Neural cell (in vitro differentiated cells): ENCODE data around the gene KLHL14.

Source experiments
- CTCF ChIP-seq: fragments of 450-650 bp; IDR thresholded peaks from 2 replicates; pipeline ENCODE4 v1.5.1; 2014; ENCODE audit warnings: antibody characterized with exemption, mild to moderate bottlenecking, moderate library complexity; ENCODE audit not compliant: poor library complexity, severe bottlenecking
- EP300 ChIP-seq: fragments of 450-650 bp; conservative IDR thresholded peaks from 2 replicates; pipeline ENCODE4 v1.6.1; 2014; ENCODE audit warnings: antibody characterized with exemption, mild to moderate bottlenecking, moderate library complexity; ENCODE audit not compliant: poor library complexity, severe bottlenecking
- EZH2 ChIP-seq: fragments of 200-600, 300-800 bp; shearing (Covaris generic), sonication (generic); IDR thresholded peaks from 2 replicates; pipeline ENCODE4 v1.6.1; 2014; ENCODE audit warnings: antibody characterized with exemption, low read length, borderline replicate concordance, mild to moderate bottlenecking; ENCODE audit not compliant: insufficient read depth, poor library complexity, severe bottlenecking
- POLR2AphosphoS5 ChIP-seq: IDR thresholded peaks from 2 replicates; pipeline ENCODE4 v1.6.1; 2012
- RAD21 ChIP-seq: fragments of 450-650 bp; conservative IDR thresholded peaks from 2 replicates; pipeline ENCODE4 v1.6.1; 2014; ENCODE audit warnings: antibody characterized with exemption, mild to moderate bottlenecking, moderate library complexity
- SMC3 ChIP-seq: fragments of 450-650 bp; conservative IDR thresholded peaks from 2 replicates; pipeline ENCODE4 v1.6.1; 2014; ENCODE audit warnings: antibody characterized with exemption, mild to moderate bottlenecking, moderate library complexity; ENCODE audit not compliant: poor library complexity
- TAF1 ChIP-seq: IDR thresholded peaks from 2 replicates; pipeline ENCODE4 v1.6.1; 2012; ENCODE audit warnings: low read depth

GRCh38 chr18:32822197-32822596, 49.4 kb upstream of the KLHL14 start:
- no peak for TF ChIP-seq TAF1
- no peak for TF ChIP-seq EZH2
- TF ChIP-seq CTCF = no peak
- no peak for TF ChIP-seq RAD21
- TF ChIP-seq EP300 = no peak
- TF ChIP-seq POLR2AphosphoS5 = no peak
- no peak for TF ChIP-seq SMC3
